RWPE1 (cell line): Measurements from ENCODE around the gene ZNF778.
"Not testable (repeated sequence)": the region's sequence is repeated elsewhere in the genome, so short reads cannot be mapped to it uniquely, and the experiment has no call there.

Source experiments
- CTCF ChIA-PET: fragments of 350-600 bp; sonication (Branson Sonifier 250); formaldehyde crosslinking; extraction: SDS; loops from one replicate; lab custom pipeline; 2021; lab: Yijun Ruan, JAX
- POLR2A ChIA-PET: fragments of 400-600 bp; formaldehyde crosslinking; extraction: SDS; loops from one replicate; lab custom pipeline; 2020; ENCODE audit warnings: antibody characterized with exemption; ENCODE audit not compliant: low non-redundant PET; lab: Yijun Ruan, JAX
- DNase-seq: peaks from one replicate; pipeline ENCODE4 v3.0.0; 2012; ENCODE audit warnings: low spot score
- H3K27ac ChIP-seq: fragments of 450-650 bp; 2 replicates; pipeline ENCODE4 v1.5.1; 2017
- CTCF ChIP-seq: fragments of 450-650 bp; conservative IDR thresholded peaks from 2 replicates; pipeline ENCODE4 v1.5.1; 2017; ENCODE audit warnings: low read depth, mild to moderate bottlenecking

ZNF778 gene

DNA sequence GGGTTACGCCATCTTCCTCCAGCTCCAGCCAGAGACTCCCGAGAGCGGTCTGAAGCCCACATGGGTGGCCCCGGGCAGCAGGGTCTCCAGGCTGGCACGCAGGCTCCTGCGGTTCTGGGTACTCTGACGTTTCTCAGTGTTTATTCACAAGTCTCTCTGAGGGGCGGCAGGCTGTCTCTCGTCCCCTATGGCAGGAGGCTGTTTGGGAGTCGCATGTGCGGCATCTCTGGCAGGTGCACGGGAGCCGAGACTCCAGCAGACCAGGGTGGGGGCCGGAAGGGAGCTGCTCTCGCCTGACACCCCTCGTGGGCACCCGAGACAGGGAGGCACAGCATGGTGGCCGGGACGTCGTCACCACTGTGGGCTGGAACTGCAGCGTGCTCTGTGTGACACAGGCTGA is 48.1 kb downstream of the ZNF778 start:
- DNase-seq: no peak
- H3K27ac ChIP-seq: peak overlapping the region; percentile 26; the same call in 1 of the 2 replicates
- CTCF ChIA-PET: interaction anchor here (0.8 kb wide), 1 partner anchor 49 kb away, joined by 5 read pairs; no protein-coding TSS in a partner anchor
- no peak for TF ChIP-seq CTCF
- POLR2A ChIA-PET: no interaction called here

DNA sequence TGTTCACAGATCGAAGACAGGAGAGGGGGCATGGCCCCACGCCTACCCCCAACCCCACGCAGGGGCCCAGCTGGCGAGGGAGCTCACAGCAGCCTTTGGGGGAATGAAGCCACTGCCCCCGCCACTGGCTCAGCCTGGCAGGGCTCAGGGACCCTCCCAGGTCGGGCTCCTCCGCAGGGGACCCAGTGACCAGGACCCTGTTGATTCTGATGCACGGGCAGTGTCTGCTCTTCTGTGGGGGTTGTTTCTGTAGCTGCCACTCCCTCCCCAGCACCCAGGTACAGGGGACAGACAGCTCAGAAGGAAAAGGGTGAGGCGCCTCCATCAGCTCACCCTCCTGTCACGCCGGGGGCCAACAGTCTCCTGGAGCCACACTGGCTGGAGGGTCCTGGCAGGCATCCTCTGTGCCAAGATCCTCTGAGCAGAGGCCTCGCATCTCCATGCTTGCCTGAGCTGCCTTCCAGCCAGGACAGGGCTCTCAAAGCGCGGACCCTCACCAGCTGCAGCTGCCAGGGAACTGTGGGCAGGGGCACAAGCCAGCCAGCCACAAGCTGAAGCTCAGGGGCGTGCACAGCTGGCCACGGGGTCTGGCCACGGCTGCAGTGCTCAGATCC is 49.1 kb downstream of the ZNF778 start:
- no peak for DNase-seq
- H3K27ac ChIP-seq: peak overlapping the region; percentile 26
- no peak for TF ChIP-seq CTCF
- POLR2A ChIA-PET: no interaction called here
- CTCF ChIA-PET: no interaction called here

DNA sequence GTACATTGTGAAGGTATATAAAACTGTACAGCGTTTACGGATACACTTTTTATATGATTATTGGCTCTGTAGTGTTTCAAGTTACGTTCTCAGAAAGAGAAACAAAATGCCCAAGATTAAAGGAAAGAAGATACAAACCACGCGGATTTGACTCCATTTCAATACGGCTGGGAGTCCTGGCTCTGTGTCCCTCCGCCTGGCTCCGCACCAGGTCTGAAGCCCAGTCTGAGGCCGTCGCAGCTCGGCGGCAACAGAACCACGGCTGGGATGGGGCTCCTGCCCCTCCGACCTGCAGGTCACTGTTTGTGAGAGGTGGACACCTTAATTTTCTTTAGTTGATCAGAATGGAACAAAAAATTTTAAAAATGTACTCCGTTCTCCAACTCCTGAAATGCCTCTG is 50.2 kb downstream of the ZNF778 start:
- H3K27ac ChIP-seq, POLR2A ChIA-PET, CTCF ChIA-PET, DNase-seq: not testable (repeated sequence)

GRCh38 chr16:89268585-89268984 is 51.1 kb downstream of the ZNF778 start:
- no peak for TF ChIP-seq CTCF
- ChIA-PET POLR2A (interaction anchor here (0.5 kb wide), 1 partner anchor 369 kb away, joined by 3 read pairs; no protein-coding TSS in a partner anchor), CTCF (no interaction called here)
- DNase-seq: no peak
- peak overlapping the region; percentile 36 for H3K27ac ChIP-seq

DNA sequence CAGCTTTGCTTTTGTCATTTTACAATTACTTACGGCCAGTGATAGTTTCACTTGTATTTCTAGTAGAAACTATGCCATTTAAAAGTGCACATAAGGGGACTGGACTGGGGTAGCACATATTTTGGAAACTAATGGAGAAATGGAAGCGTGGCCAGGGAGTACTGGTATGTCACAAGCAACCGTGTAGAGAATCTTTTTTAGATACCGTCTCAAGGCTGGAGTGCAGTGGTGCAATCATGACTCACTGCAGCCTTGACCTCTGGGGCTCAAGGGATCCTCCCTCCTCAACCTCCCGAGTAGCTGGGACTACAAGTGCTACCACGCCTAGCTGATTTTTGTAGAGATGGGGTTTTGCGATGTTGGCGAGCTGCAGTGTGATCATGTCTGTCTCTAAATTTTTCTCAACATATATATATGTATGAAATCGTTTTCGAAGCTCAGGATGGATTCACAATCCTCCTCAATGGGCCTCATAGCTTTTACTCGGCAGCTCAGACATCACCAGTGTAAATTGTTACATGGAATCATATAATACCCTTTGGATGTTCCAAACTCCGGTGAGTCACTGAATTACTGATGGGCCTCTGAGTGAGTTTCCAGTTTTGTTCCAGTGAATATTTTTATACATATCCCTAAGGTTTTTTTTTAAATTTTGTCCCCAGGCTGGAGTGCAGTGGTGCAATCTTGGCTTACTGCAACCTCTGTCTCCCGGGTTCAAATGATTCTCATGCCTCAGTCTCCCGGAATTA is 51.7 kb downstream of the ZNF778 start:
- TF ChIP-seq CTCF: no peak
- ChIA-PET POLR2A (interaction anchor here (0.5 kb wide), 1 partner anchor 369 kb away, joined by 3 read pairs; no protein-coding TSS in a partner anchor), CTCF (no interaction called here)
- peak overlapping the region; percentile 51 for H3K27ac ChIP-seq
- no peak for DNase-seq

DNA sequence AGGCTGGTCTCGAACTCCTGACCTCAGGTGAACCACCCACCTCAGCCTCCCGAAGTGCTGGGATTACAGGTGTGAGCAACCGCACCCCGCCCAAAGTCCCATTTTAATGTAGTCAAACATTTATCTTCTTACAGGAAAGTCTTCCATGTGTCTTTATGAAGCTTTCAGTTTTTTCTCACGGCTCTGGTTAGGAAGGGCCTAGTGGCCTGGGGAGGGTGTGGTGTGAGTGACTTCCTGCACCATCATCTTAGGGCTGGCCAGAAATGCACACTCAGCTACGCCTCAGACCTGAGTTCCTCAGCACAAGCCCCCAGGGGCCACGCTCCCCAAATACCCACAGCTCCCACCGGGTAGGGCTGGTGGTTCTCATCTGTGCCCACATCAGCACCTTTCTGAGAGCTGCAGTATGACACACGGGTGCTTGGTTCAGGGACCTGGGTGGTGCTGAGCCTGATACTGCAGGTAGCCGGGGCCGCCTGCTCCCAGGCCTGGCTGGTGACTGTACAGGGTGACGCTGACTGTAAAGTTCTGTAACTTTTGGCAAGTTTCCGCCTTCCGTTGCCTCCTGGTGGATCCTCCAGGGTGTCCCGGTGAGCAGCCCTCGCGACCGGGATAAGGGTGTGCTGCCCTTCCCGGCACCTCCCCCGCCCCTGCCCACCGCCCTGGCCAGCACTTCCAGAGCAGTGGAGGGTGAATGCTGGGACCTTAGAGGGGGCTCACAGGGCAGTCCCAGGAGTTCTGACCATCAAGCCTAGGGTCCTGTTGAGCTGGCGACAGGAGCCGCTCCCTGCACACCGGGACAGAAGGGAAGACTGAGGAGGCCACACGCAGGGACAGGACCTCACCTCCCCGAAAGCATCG is 52.5 kb downstream of the ZNF778 start:
- ChIA-PET CTCF (no interaction called here), POLR2A (no interaction called here)
- no peak for TF ChIP-seq CTCF
- peak overlapping the region; percentile 51 for H3K27ac ChIP-seq
- DNase-seq: no peak
